Measurements from ENCODE around the gene MGAT2. TPM values are rescaled to one million over a fixed set of nuclear protein-coding genes. Genes with fewer than 3 reads are reported as not detected.
A peak's percentile ranks its signal among the peaks of the same experiment; 100 is the strongest.

Gene MGAT2
- total and polyA plus RNA-seq, 4 donors: 10.5 to 44.0 (median 28.7) TPM

- Histone ChIP-seq H3K36me3 (ENCODE audit: control insufficient read depth in 4 of 4, insufficient read depth in 3 of 4, low read depth in 1 of 4, low read length in 3 of 4) (no peaks in the 10 kb centered on the region), H3K9ac (ENCODE audit: low read depth in 1 of 2, low read length in 2 of 2) (no peak overlapping the region), H3K4me3 (ENCODE audit: low read depth in 1 of 3, low read length in 3 of 3) (no peak overlapping the region), H3K9me3 (ENCODE audit: control insufficient read depth in 4 of 4, low read length in 3 of 4) (no peaks in the 10 kb centered on the region), H3K4me1 (ENCODE audit: control insufficient read depth in 4 of 4, insufficient read depth in 4 of 4, low read length in 3 of 4) (peaks cover 2 to 25% (median 20%) of the 10 kb centered on the region in 4 donors), H3K27ac (ENCODE audit: low read depth in 1 of 2, low read length in 2 of 2) (no peak overlapping the region), H3K27me3 (ENCODE audit: control insufficient read depth in 4 of 4, insufficient read depth in 4 of 4, low read length in 3 of 4) (no peaks in the 10 kb centered on the region)
- TF ChIP-seq TAF1 (conservative IDR thresholded peaks at IDR 0.05): no peak
- no peak for TF ChIP-seq RXRA (IDR thresholded peaks at IDR 0.05)
- TF ChIP-seq GABPA (IDR thresholded peaks at IDR 0.05 in 1 of 2, conservative IDR thresholded peaks at IDR 0.05 in 1 of 2): no peak
- no peak for TF ChIP-seq YY1 (IDR thresholded peaks at IDR 0.05)
- no peak for TF ChIP-seq FOXA2 (IDR thresholded peaks at IDR 0.05)
- no peak for TF ChIP-seq MAX (IDR thresholded peaks at IDR 0.05)
- DNase-seq (ENCODE audit: low spot score): no peak
- 89% methylated on average over 3 of the region's 3 CpGs for WGBS
Observed at GRCh38 chr14:49593016-49593415, 27.6 kb upstream of the MGAT2 start.

- no peak overlapping the region for H3K4me3 ChIP-seq (ENCODE audit: low read depth in 1 of 3, low read length in 3 of 3)
- H3K27ac ChIP-seq (ENCODE audit: low read depth in 1 of 2, low read length in 2 of 2): peak overlapping the region; percentile 67 to 69
- H3K4me1 ChIP-seq (ENCODE audit: control insufficient read depth in 4 of 4, insufficient read depth in 4 of 4, low read length in 3 of 4): peaks cover 2 to 30% (median 23%) of the 10 kb centered on the region in 4 donors
- DNase-seq (ENCODE audit: low spot score): no peak
- TF ChIP-seq REST (IDR thresholded peaks at IDR 0.05) (peak; percentile 10), FOXA2 (IDR thresholded peaks at IDR 0.05) (no peak), TAF1 (conservative IDR thresholded peaks at IDR 0.05) (no peak), RXRA (IDR thresholded peaks at IDR 0.05) (peak; percentile 63 to 73), ZBTB33 (IDR thresholded peaks at IDR 0.05) (no peak), NR2F2 (IDR thresholded peaks at IDR 0.05) (no peak), ATF3 (IDR thresholded peaks at IDR 0.05) (no peak), GABPA (IDR thresholded peaks at IDR 0.05 in 1 of 2, conservative IDR thresholded peaks at IDR 0.05 in 1 of 2) (peak in 1 of 2 donors; percentile 28), HNF4G (IDR thresholded peaks at IDR 0.05) (no peak), SP1 (IDR thresholded peaks at IDR 0.05) (no peak), JUND (IDR thresholded peaks at IDR 0.05) (peak in 1 of 2 donors; percentile 49), MAX (IDR thresholded peaks at IDR 0.05) (peak; percentile 52), FOXA1 (IDR thresholded peaks at IDR 0.05) (no peak), HNF4A (conservative IDR thresholded peaks at IDR 0.05) (peak; percentile 58 to 85), EGR1 (IDR thresholded peaks at IDR 0.05; ENCODE audit: low read depth in 2 of 2) (no peak), RAD21 (IDR thresholded peaks at IDR 0.05) (peak in 1 of 2 donors; percentile 22), CTCF (IDR thresholded peaks at IDR 0.05; ENCODE audit: low read depth, low read length, missing input control) (no peak), YY1 (IDR thresholded peaks at IDR 0.05) (peak; percentile 63)
- H3K27me3 ChIP-seq (ENCODE audit: control insufficient read depth in 4 of 4, insufficient read depth in 4 of 4, low read length in 3 of 4): no peaks in the 10 kb centered on the region
- no peaks in the 10 kb centered on the region for H3K36me3 ChIP-seq (ENCODE audit: control insufficient read depth in 4 of 4, insufficient read depth in 3 of 4, low read depth in 1 of 4, low read length in 3 of 4)
- no peaks in the 10 kb centered on the region for H3K9me3 ChIP-seq (ENCODE audit: control insufficient read depth in 4 of 4, low read length in 3 of 4)
- H3K9ac ChIP-seq (ENCODE audit: low read depth in 1 of 2, low read length in 2 of 2): no peak overlapping the region
- 14% methylated on average over 4 of the region's 4 CpGs for WGBS
Observed at GRCh38 chr14:49594347-49595091, 26.1 kb upstream of the MGAT2 start.

Measured in liver (tissue), 9 donors.